DMS79 treated with DMSO at 0.1 percent for 48 hours (cell line): ENCODE data around the gene RASAL3.
"Not testable (repeated sequence)": the region's sequence is repeated elsewhere in the genome, so short reads cannot be mapped to it uniquely, and the experiment has no call there.

Experiments used
- DNase-seq: peaks from one replicate; lab custom pipeline; 2025; lab: John Stamatoyannopoulos, UW

The RASAL3 gene

GRCh38 chr19:15473821-15474220 is 9.5 kb upstream of the RASAL3 start:
- DNase-seq = not testable (repeated sequence)

- no peak for DNase-seq
Observed at GRCh38 chr19:15471639-15472101, 7.3 kb upstream of the RASAL3 start.

- DNase-seq = peak; percentile 8
Observed at GRCh38 chr19:15469513-15470297, 5.4 kb upstream of the RASAL3 start.

GRCh38 chr19:15468675-15469512 is 4.5 kb upstream of the RASAL3 start:
- no peak for DNase-seq

GRCh38 chr19:15467734-15468214 is 3.4 kb upstream of the RASAL3 start:
- DNase-seq = no peak

- no peak for DNase-seq
Observed at GRCh38 chr19:15466851-15467733, 2.7 kb upstream of the RASAL3 start.

GRCh38 chr19:15463861-15464371 is 428 bp downstream of the RASAL3 start:
- DNase-seq = no peak

GRCh38 chr19:15461694-15462093 is 2.6 kb downstream of the RASAL3 start:
- no peak for DNase-seq

- no peak for DNase-seq
Observed at GRCh38 chr19:15457701-15458484, 6.5 kb downstream of the RASAL3 start.

GRCh38 chr19:15456871-15457700 is 7.3 kb downstream of the RASAL3 start:
- DNase-seq = peak; percentile 48

- no peak for DNase-seq
Observed at GRCh38 chr19:15456441-15456840, 7.9 kb downstream of the RASAL3 start.

- no peak for DNase-seq
Observed at GRCh38 chr19:15455996-15456395, 8.3 kb downstream of the RASAL3 start.

GRCh38 chr19:15453906-15454860 is 10.2 kb downstream of the RASAL3 start:
- DNase-seq = no peak

GRCh38 chr19:15453091-15453578 is 11.2 kb downstream of the RASAL3 start:
- DNase-seq = no peak

GRCh38 chr19:15452111-15453047 is 12.0 kb downstream of the RASAL3 start:
- DNase-seq = peak; percentile 19

GRCh38 chr19:15450528-15450890 is 13.8 kb downstream of the RASAL3 start:
- no peak for DNase-seq
